ENCODE results near the gene NAA10. TPM values are rescaled to one million over a fixed set of nuclear protein-coding genes. Genes with fewer than 3 reads are reported as not detected.

The NAA10 gene
- total RNA-seq, 1 experiment from 2014 or later = 124 TPM

GRCh38 chrX:153917869-153918268 lies 17.0 kb downstream of the NAA10 start:
- intact Hi-C loops (cut with micrococcal nuclease) = no loop called here
- H3K4me2 ChIP-seq (ENCODE audit: low read length) = no peak overlapping the region
- no TSS peak for BruUV-seq (replicated peaks)
- DNase-seq (ENCODE audit: low read depth, low spot score) (no peak), ATAC-seq (no peak)
- no peak overlapping the region for H3K27ac ChIP-seq (ENCODE audit: low read depth, low read length)
- TF ChIP-seq RAD21 (IDR thresholded peaks at IDR 0.05; ENCODE audit: low read depth) (no peak), ELF1 (IDR thresholded peaks at IDR 0.05; ENCODE audit: borderline replicate concordance, low read depth) (no peak), ZFX (IDR thresholded peaks at IDR 0.05) (no peak), YY1 (IDR thresholded peaks at IDR 0.05; ENCODE audit: extremely low read depth, insufficient replicate concordance, low read depth, low read length) (no peak), EGR1 (IDR thresholded peaks at IDR 0.05; ENCODE audit: low read depth) (no peak), EZH2phosphoT487 (IDR thresholded peaks at IDR 0.05; ENCODE audit: borderline replicate concordance) (no peak), EZH2 (IDR thresholded peaks at IDR 0.05) (no peak), MAX (IDR thresholded peaks at IDR 0.05) (no peak), SP1 (IDR thresholded peaks at IDR 0.05; ENCODE audit: low read depth) (no peak), TCF7L2 (IDR thresholded peaks at IDR 0.05; ENCODE audit: borderline replicate concordance, extremely low read depth, insufficient read depth, insufficient read length) (no peak), FOSL1 (IDR thresholded peaks at IDR 0.05; ENCODE audit: low read depth) (no peak), POLR2A (IDR thresholded peaks at IDR 0.05; ENCODE audit: borderline replicate concordance, extremely low read depth, insufficient read depth, insufficient read length) (no peak), SRF (IDR thresholded peaks at IDR 0.05; ENCODE audit: low read depth) (no peak)
- TF ChIP-seq, protein P1, sequence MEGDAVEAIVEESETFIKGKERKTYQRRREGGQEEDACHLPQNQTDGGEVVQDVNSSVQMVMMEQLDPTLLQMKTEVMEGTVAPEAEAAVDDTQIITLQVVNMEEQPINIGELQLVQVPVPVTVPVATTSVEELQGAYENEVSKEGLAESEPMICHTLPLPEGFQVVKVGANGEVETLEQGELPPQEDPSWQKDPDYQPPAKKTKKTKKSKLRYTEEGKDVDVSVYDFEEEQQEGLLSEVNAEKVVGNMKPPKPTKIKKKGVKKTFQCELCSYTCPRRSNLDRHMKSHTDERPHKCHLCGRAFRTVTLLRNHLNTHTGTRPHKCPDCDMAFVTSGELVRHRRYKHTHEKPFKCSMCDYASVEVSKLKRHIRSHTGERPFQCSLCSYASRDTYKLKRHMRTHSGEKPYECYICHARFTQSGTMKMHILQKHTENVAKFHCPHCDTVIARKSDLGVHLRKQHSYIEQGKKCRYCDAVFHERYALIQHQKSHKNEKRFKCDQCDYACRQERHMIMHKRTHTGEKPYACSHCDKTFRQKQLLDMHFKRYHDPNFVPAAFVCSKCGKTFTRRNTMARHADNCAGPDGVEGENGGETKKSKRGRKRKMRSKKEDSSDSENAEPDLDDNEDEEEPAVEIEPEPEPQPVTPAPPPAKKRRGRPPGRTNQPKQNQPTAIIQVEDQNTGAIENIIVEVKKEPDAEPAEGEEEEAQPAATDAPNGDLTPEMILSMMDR (IDR thresholded peaks at IDR 0.05 in 2 of 3, conservative IDR thresholded peaks at IDR 0.05 in 1 of 3; ENCODE audit: borderline replicate concordance in 1 of 3, insufficient read depth in 1 of 3, low read depth in 2 of 3, low read length in 2 of 3) = no peak
- TF ChIP-seq, protein P2, sequence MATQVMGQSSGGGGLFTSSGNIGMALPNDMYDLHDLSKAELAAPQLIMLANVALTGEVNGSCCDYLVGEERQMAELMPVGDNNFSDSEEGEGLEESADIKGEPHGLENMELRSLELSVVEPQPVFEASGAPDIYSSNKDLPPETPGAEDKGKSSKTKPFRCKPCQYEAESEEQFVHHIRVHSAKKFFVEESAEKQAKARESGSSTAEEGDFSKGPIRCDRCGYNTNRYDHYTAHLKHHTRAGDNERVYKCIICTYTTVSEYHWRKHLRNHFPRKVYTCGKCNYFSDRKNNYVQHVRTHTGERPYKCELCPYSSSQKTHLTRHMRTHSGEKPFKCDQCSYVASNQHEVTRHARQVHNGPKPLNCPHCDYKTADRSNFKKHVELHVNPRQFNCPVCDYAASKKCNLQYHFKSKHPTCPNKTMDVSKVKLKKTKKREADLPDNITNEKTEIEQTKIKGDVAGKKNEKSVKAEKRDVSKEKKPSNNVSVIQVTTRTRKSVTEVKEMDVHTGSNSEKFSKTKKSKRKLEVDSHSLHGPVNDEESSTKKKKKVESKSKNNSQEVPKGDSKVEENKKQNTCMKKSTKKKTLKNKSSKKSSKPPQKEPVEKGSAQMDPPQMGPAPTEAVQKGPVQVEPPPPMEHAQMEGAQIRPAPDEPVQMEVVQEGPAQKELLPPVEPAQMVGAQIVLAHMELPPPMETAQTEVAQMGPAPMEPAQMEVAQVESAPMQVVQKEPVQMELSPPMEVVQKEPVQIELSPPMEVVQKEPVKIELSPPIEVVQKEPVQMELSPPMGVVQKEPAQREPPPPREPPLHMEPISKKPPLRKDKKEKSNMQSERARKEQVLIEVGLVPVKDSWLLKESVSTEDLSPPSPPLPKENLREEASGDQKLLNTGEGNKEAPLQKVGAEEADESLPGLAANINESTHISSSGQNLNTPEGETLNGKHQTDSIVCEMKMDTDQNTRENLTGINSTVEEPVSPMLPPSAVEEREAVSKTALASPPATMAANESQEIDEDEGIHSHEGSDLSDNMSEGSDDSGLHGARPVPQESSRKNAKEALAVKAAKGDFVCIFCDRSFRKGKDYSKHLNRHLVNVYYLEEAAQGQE (IDR thresholded peaks at IDR 0.05; ENCODE audit: low read depth) = no peak
- TF ChIP-seq, protein P3, sequence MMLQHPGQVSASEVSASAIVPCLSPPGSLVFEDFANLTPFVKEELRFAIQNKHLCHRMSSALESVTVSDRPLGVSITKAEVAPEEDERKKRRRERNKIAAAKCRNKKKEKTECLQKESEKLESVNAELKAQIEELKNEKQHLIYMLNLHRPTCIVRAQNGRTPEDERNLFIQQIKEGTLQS (IDR thresholded peaks at IDR 0.05) = no peak
- peaks cover 3% of the 10 kb centered on the region; the same call in 1 of the 2 replicates for H3K79me2 ChIP-seq (ENCODE audit: insufficient read depth, low read length)
- no peaks in the 10 kb centered on the region for H3K9me2 ChIP-seq (ENCODE audit: insufficient read depth)
- H3K4me3 ChIP-seq (replicated peaks in 1 of 2; ENCODE audit: low read depth in 1 of 2, low read length in 2 of 2) = no peak overlapping the region
- H4K20me1 ChIP-seq (ENCODE audit: insufficient read depth) = no peaks in the 10 kb centered on the region
- no peak overlapping the region for H3K9ac ChIP-seq (ENCODE audit: low read length)
- H3K4me1 ChIP-seq (ENCODE audit: control insufficient read depth in 1 of 2, insufficient read depth in 2 of 2, low read length in 2 of 2) = no peaks in the 10 kb centered on the region
- RAD21 ChIA-PET (ENCODE audit: low non-redundant PET in 1 of 2, low total read pairs in 2 of 2, uncharacterized antibody in 2 of 2, unreplicated experiment in 2 of 2) = no interaction called here
- no peaks in the 10 kb centered on the region for H3K9me3 ChIP-seq (ENCODE audit: control insufficient read depth in 1 of 2, insufficient read depth in 1 of 2, low read depth in 1 of 2, low read length in 2 of 2)
- no peaks in the 10 kb centered on the region for H3K27me3 ChIP-seq (ENCODE audit: insufficient read depth, low read length)
- POLR2A ChIA-PET = no interaction called here
- no peak overlapping the region for H2AFZ ChIP-seq (ENCODE audit: low read depth, low read length, poor library complexity, severe bottlenecking)
- CTCF ChIA-PET = no interaction called here
- H3K36me3 ChIP-seq (ENCODE audit: control insufficient read depth in 1 of 2, insufficient read depth in 2 of 2, low read length in 2 of 2) = peaks cover 3 to 5% of the 10 kb centered on the region in 2 experiments; a peak in 2 of 4 replicates
